NCI-H82 (cell line): ENCODE results near the gene PLAU.
"Not testable (repeated sequence)": the region's sequence is repeated elsewhere in the genome, so short reads cannot be mapped to it uniquely, and the experiment has no call there.

ENCODE experiments used
- DNase-seq: peaks from one replicate; lab custom pipeline; 2025; lab: John Stamatoyannopoulos, UW

Gene PLAU

GRCh38 chr10:73876971-73877370 lies 34.0 kb upstream of the PLAU start:
- DNase-seq, result no peak

DNA sequence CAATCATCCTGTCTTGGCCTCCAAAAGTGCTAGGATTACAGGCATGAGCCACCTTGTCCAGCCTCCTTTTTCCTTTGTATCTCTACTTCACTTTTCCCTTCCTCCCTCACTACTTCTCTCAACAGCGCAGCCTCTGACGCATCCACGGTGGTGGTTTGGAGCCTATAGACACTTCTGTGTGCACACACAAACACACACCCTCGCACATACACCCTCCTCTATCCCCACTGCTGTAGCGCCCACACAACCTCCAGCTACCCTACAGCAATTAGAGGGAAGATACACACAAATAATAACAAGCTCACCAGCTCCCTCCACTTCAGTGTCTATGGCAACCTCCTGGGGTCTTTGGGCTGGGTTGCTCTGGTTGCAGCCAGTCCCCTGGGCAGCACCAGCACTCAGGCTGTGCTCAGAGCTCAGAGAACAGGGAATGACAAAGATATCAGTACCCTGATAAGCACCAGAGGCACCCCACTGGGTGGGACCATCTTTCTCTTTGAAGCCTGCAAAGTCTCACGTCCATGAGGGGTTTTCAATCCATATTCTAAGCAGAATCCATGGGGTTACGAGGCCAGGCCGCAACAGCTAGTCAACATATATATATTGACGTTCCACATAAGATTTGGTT lies 33.3 kb upstream of the PLAU start:
- no peak for DNase-seq

GRCh38 chr10:73878365-73878764 lies 32.6 kb upstream of the PLAU start:
- DNase-seq, result no peak

DNA sequence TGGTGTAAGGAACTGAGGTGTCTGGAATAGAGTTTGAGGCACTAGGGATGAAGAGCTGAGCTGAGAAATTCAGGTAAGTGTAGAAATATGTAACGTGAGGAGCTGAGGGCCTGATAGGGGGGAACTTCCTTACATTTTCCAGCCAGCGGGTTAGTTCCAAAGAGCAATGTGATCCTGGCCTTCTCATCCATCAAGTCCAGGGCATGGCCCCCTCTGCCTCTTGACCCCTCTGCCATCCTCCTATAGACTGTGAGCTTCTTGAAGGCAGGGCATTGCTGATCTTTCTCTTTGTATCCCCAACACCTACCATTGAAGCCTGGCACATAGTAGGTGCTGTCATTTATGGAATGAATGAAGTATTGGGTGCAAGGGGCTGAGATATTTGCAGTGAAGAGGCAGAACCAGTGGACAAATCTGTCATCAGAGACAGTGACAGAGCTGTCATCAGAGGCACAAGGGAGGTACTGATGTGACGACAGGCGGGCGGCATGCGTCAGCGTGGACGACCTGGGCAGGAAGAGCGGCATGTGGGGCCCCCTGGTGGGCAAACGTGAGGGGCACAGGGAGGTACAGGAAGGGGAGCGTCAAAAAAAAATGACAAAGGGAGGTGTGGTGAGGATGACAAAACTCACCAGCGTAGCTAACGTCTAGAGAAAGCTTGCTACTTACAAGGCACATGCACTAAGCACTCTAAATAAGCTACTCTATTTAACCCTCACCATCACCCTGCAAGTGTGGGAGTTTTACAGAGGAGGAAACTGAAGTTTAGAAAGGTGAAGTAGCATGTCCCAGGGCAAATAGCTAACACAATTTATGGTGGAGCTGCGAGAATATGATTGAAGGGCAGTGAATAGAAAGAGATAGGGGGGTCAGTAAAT lies 31.4 kb upstream of the PLAU start:
- DNase-seq, result peak; percentile 86

GRCh38 chr10:73881221-73881919 lies 29.6 kb upstream of the PLAU start:
- no peak for DNase-seq

DNA sequence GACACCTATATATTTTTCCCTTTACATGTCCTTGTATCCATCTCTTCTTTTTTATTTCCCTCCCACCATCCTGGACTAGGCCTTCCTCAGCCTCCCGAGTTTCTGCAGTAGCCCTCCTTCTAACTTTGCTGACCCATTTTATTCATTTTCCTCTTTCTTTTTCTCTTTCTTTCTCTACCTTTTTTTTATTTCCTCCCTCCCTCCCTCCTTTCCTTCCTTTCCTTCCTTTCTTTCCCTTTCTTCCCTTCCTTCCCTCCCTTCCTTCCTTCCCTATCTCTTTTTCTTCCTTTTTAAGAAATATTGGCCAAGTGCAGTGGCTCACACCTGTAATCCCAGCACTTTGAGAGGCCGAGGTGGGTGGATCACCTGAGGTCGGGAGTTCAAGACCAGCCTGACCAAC lies 26.9 kb upstream of the PLAU start:
- DNase-seq, result no peak

DNA sequence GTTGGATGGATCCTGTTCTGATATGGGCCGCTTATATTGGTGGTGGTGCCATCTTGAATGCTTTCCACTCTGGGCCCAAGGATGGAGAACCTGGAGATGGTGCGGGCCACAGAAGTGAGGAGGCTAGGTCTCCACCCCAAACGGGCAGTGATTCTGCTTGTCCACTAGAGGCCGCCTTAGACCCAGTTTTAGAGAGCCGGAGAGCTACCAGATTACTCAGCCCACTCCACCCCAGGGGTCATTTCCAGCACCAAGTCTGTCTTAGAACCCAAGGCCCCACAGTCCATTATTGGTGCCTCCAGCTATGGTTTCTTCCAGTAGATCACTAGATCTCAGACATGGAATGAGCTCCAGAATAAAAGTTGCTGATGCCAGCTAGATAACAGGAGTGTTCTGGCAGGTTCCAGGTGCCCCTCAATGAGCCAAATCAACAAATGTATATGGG lies 24.8 kb upstream of the PLAU start:
- peak; percentile 79 for DNase-seq

GRCh38 chr10:73886661-73887293 lies 24.2 kb upstream of the PLAU start:
- DNase-seq, result no peak

GRCh38 chr10:73887294-73888039 lies 23.5 kb upstream of the PLAU start:
- peak; percentile 57 for DNase-seq

- DNase-seq, result no peak
These were observed 22.4 kb upstream of the PLAU start for GRCh38 chr10:73888514-73888913.

GRCh38 chr10:73889014-73889413 lies 21.9 kb upstream of the PLAU start:
- DNase-seq, result no peak

- not testable (repeated sequence) for DNase-seq
These were observed 21.5 kb upstream of the PLAU start for GRCh38 chr10:73889416-73889815.

- DNase-seq, result no peak
These were observed 20.7 kb upstream of the PLAU start for GRCh38 chr10:73890261-73890660.

GRCh38 chr10:73890830-73891229 lies 20.1 kb upstream of the PLAU start:
- not testable (repeated sequence) for DNase-seq

GRCh38 chr10:73891540-73891939 lies 19.4 kb upstream of the PLAU start:
- no peak for DNase-seq

- no peak for DNase-seq
These were observed 18.5 kb upstream of the PLAU start for GRCh38 chr10:73892310-73893030.

- DNase-seq, result no peak
These were observed 17.5 kb upstream of the PLAU start for GRCh38 chr10:73893426-73893825.

GRCh38 chr10:73894245-73894971 lies 16.5 kb upstream of the PLAU start:
- DNase-seq, result no peak

- DNase-seq, result not testable (repeated sequence)
These were observed 15.6 kb upstream of the PLAU start for GRCh38 chr10:73895381-73895780.

GRCh38 chr10:73897693-73898092 lies 13.2 kb upstream of the PLAU start:
- no peak for DNase-seq
